HepG2 (cell line): Measurements from ENCODE around the gene ZNF764.
A peak's percentile ranks its signal among the peaks of the same experiment; 100 is the strongest.

Experiments
- ATF1 ChIP-seq: IDR thresholded peaks from 2 replicates; pipeline ENCODE4 v1.6.1; 2016; ENCODE audit warnings: mild to moderate bottlenecking, control low read depth
- EP300 ChIP-seq, 3 experiments: sonication (generic) in 1 of 3; formaldehyde crosslinking in 1 of 3; IDR thresholded peaks; 2 replicates each; pipeline versions ENCODE4 v1.5.1 to v1.6.1; 2011 to 2020; ENCODE audit warnings: low read depth in 2 of 3, low read length in 2 of 3, borderline replicate concordance in 1 of 3, improper control_type of control experiment in 1 of 3, mild to moderate bottlenecking in 1 of 3, missing genetic modification reagents in 1 of 3, moderate library complexity in 1 of 3
- HDAC1 ChIP-seq: sonication (generic); formaldehyde crosslinking; IDR thresholded peaks from 2 replicates; pipeline ENCODE4 v1.5.1; 2020; ENCODE audit warnings: mild to moderate bottlenecking, missing genetic modification reagents
- JUN ChIP-seq: sonication (generic); formaldehyde crosslinking; IDR thresholded peaks from 2 replicates; pipeline ENCODE4 v1.4.0; 2020; ENCODE audit warnings: mild to moderate bottlenecking, missing genetic modification reagents
- TAF1 ChIP-seq: sonication (generic); formaldehyde crosslinking; IDR thresholded peaks from 2 replicates; pipeline ENCODE4 v1.4.0; 2020; ENCODE audit warnings: missing genetic modification reagents
- ZC3H13 ChIP-seq: sonication (generic); formaldehyde crosslinking; IDR thresholded peaks from 2 replicates; pipeline ENCODE4 v1.8.1; 2023; ENCODE audit warnings: mild to moderate bottlenecking, missing genetic modification reagents, moderate library complexity
- ZNF605 ChIP-seq: sonication (generic); formaldehyde crosslinking; IDR thresholded peaks from 2 replicates; pipeline ENCODE4 v1.8.0; 2022; ENCODE audit warnings: mild to moderate bottlenecking, missing genetic modification reagents
- TF ChIP-seq, protein P1 (sequence below): IDR thresholded peaks from 2 replicates; pipeline ENCODE4 v1.6.1; 2016
- TF ChIP-seq, protein P2 (sequence below): sonication (generic); formaldehyde crosslinking; IDR thresholded peaks from 2 replicates; pipeline ENCODE4 v1.5.0; 2020; ENCODE audit warnings: mild to moderate bottlenecking, missing genetic modification reagents, moderate library complexity
- TF ChIP-seq, protein P3 (sequence below): sonication (generic); formaldehyde crosslinking; conservative IDR thresholded peaks from 2 replicates; pipeline ENCODE4 v1.4.0; 2020; ENCODE audit warnings: missing genetic modification reagents
- TF ChIP-seq, protein P4 (sequence below): sonication (generic); formaldehyde crosslinking; IDR thresholded peaks from 2 replicates; pipeline ENCODE4 v1.8.0; 2022; ENCODE audit warnings: missing genetic modification reagents, mild to moderate bottlenecking, moderate library complexity, borderline replicate concordance

DNA sequence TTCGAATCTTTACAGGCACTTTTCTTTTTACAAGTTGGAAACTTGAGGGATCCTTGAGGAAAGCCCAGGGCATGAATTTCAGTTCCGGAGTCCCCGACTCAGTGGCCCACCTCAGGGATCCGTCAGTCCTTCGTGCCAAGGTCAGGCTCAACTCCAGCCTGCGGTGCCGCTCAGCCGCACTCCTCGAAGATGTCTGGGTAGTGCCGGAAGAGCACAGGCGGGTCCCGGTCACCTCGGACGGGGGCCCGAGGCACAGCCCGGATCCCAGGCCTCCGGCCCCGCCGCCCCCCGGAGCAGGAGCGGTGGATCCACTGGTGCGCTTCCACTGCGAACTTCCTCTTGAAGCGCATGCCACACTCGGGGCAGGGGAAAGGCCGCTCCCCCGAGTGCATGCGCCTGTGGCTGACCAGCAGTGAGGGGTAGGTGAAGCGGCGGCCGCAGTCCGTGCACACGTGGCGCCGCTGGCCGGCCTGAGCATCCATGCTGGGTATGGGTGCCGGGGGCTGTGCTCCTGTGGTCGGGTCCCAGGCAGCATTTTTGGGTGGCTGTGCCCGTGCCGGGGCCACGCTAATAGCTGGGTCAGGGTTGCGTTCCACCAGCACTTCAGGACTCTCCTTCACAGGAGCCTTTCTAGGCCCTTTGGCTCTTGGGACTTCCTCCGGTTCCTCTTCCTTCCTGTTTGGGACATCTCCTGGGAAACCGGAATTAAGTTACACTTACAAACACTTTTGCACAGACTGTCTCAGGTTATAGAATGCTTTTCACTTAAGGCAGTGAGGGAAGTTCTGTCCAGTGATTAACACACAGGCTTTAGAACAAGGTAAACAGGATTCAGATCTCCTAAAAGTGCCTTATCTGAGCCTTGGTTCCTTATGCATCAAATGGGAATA, 11.8 kb upstream of the ZNF764 start:
- TF ChIP-seq HDAC1 = no peak
- 0 out of 2 replicates have a peak, but pooled peaks have one; percentile 11 for TF ChIP-seq TAF1 (CRISPR knock-in tag)
- TF ChIP-seq, protein P1, sequence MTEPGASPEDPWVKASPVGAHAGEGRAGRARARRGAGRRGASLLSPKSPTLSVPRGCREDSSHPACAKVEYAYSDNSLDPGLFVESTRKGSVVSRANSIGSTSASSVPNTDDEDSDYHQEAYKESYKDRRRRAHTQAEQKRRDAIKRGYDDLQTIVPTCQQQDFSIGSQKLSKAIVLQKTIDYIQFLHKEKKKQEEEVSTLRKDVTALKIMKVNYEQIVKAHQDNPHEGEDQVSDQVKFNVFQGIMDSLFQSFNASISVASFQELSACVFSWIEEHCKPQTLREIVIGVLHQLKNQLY (CRISPR knock-in tag) = no peak
- TF ChIP-seq ZC3H13 (CRISPR knock-in tag) = no peak
- no peak for TF ChIP-seq JUN (CRISPR knock-in tag)
- TF ChIP-seq, protein P2, sequence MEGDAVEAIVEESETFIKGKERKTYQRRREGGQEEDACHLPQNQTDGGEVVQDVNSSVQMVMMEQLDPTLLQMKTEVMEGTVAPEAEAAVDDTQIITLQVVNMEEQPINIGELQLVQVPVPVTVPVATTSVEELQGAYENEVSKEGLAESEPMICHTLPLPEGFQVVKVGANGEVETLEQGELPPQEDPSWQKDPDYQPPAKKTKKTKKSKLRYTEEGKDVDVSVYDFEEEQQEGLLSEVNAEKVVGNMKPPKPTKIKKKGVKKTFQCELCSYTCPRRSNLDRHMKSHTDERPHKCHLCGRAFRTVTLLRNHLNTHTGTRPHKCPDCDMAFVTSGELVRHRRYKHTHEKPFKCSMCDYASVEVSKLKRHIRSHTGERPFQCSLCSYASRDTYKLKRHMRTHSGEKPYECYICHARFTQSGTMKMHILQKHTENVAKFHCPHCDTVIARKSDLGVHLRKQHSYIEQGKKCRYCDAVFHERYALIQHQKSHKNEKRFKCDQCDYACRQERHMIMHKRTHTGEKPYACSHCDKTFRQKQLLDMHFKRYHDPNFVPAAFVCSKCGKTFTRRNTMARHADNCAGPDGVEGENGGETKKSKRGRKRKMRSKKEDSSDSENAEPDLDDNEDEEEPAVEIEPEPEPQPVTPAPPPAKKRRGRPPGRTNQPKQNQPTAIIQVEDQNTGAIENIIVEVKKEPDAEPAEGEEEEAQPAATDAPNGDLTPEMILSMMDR = no peak
- TF ChIP-seq, protein P3, sequence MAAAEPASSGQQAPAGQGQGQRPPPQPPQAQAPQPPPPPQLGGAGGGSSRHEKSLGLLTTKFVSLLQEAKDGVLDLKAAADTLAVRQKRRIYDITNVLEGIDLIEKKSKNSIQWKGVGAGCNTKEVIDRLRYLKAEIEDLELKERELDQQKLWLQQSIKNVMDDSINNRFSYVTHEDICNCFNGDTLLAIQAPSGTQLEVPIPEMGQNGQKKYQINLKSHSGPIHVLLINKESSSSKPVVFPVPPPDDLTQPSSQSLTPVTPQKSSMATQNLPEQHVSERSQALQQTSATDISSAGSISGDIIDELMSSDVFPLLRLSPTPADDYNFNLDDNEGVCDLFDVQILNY (CRISPR knock-in tag) = no peak
- no peak for TF ChIP-seq ZNF605 (CRISPR knock-in tag)
- TF ChIP-seq, protein P4, sequence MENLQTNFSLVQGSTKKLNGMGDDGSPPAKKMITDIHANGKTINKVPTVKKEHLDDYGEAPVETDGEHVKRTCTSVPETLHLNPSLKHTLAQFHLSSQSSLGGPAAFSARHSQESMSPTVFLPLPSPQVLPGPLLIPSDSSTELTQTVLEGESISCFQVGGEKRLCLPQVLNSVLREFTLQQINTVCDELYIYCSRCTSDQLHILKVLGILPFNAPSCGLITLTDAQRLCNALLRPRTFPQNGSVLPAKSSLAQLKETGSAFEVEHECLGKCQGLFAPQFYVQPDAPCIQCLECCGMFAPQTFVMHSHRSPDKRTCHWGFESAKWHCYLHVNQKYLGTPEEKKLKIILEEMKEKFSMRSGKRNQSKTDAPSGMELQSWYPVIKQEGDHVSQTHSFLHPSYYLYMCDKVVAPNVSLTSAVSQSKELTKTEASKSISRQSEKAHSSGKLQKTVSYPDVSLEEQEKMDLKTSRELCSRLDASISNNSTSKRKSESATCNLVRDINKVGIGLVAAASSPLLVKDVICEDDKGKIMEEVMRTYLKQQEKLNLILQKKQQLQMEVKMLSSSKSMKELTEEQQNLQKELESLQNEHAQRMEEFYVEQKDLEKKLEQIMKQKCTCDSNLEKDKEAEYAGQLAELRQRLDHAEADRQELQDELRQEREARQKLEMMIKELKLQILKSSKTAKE (CRISPR knock-in tag) = no peak
- TF ChIP-seq EP300 (IDR thresholded peaks at IDR 0.05; ENCODE audit: low read depth in 2 of 2, low read length in 2 of 2) = no peak
- TF ChIP-seq EP300 (CRISPR knock-in tag; IDR thresholded peaks at IDR 0.05; ENCODE audit: borderline replicate concordance) = no peak
- no peak for TF ChIP-seq ATF1 (CRISPR knock-in tag)
